HepG2 (cell line): ENCODE measurements around the gene TNS1. TPM values are rescaled to one million over a fixed set of nuclear protein-coding genes. Genes with fewer than 3 reads are reported as not detected.

ENCODE experiments used
- CEBPB ChIP-seq: IDR thresholded peaks from 2 replicates; pipeline ENCODE4 v1.6.1; 2011; ENCODE audit warnings: low read depth, low read length, improper control_type of control experiment, borderline replicate concordance
- DMAP1 ChIP-seq: IDR thresholded peaks from 2 replicates; pipeline ENCODE4 v1.6.1; 2016
- ESRRA ChIP-seq: sonication (generic); formaldehyde crosslinking; IDR thresholded peaks from 2 replicates; pipeline ENCODE4 v1.5.1; 2020; ENCODE audit warnings: mild to moderate bottlenecking, low read depth, missing genetic modification reagents
- GLI4 ChIP-seq: sonication (generic); formaldehyde crosslinking; IDR thresholded peaks from 2 replicates; pipeline ENCODE4 v1.5.1; 2020; ENCODE audit warnings: missing genetic modification reagents, mild to moderate bottlenecking, moderate library complexity, borderline replicate concordance
- GTF3A ChIP-seq: sonication (generic); formaldehyde crosslinking; conservative IDR thresholded peaks from 2 replicates; pipeline ENCODE4 v1.4.0; 2020; ENCODE audit warnings: mild to moderate bottlenecking, missing genetic modification reagents
- HOMEZ ChIP-seq: IDR thresholded peaks from 2 replicates; pipeline ENCODE4 v1.6.1; 2016; ENCODE audit warnings: low read depth
- MBD4 ChIP-seq: IDR thresholded peaks from 2 replicates; pipeline ENCODE4 v1.6.1; 2012; ENCODE audit warnings: low read length, inconsistent platforms, borderline replicate concordance
- PCBP1 ChIP-seq: fragments of 200-400 bp; formaldehyde crosslinking; IDR thresholded peaks from 2 replicates; pipeline ENCODE4 v1.6.1; 2017; ENCODE audit warnings: mild to moderate bottlenecking, low read depth, low read length, borderline replicate concordance
- PLRG1 ChIP-seq: fragments of 450-650 bp; conservative IDR thresholded peaks from 2 replicates; pipeline ENCODE4 v1.6.1; 2016
- PPARG ChIP-seq: conservative IDR thresholded peaks from 2 replicates; pipeline ENCODE4 v1.6.1; 2016; ENCODE audit warnings: missing biosample characterization, missing genetic modification reagents
- TOE1 ChIP-seq: sonication (generic); formaldehyde crosslinking; IDR thresholded peaks from 2 replicates; pipeline ENCODE4 v1.4.0; 2020; ENCODE audit warnings: mild to moderate bottlenecking, missing genetic modification reagents
- TRIM24 ChIP-seq: sonication (generic); formaldehyde crosslinking; IDR thresholded peaks from 2 replicates; pipeline ENCODE4 v1.8.0; 2022; ENCODE audit warnings: mild to moderate bottlenecking, missing genetic modification reagents
- U2AF2 ChIP-seq: fragments of 200-400 bp; formaldehyde crosslinking; IDR thresholded peaks from 2 replicates; pipeline ENCODE4 v1.6.1; 2017; ENCODE audit warnings: low read depth, mild to moderate bottlenecking, low read length
- ZNF251 ChIP-seq: sonication (generic); formaldehyde crosslinking; IDR thresholded peaks from 2 replicates; pipeline ENCODE4 v1.9.0; 2021; ENCODE audit warnings: mild to moderate bottlenecking, missing genetic modification reagents
- ZNF263 ChIP-seq: sonication (generic); formaldehyde crosslinking; IDR thresholded peaks from 2 replicates; pipeline ENCODE4 v1.4.0; 2020; ENCODE audit warnings: missing genetic modification reagents
- ZNF331 ChIP-seq: sonication (generic); formaldehyde crosslinking; IDR thresholded peaks from 2 replicates; pipeline ENCODE4 v1.4.0; 2020; ENCODE audit warnings: missing genetic modification reagents
- ZNF383 ChIP-seq: sonication (generic); formaldehyde crosslinking; IDR thresholded peaks from 2 replicates; pipeline ENCODE4 v1.4.0; 2020; ENCODE audit warnings: missing genetic modification reagents, mild to moderate bottlenecking, borderline replicate concordance
- ZNF431 ChIP-seq: sonication (generic); formaldehyde crosslinking; IDR thresholded peaks from 2 replicates; pipeline ENCODE4 v1.9.0; 2022; ENCODE audit warnings: missing genetic modification reagents, low read depth, mild to moderate bottlenecking, borderline replicate concordance
- ZNF468 ChIP-seq: sonication (generic); formaldehyde crosslinking; IDR thresholded peaks from 2 replicates; pipeline ENCODE4 v1.8.0; 2022; ENCODE audit warnings: mild to moderate bottlenecking, moderate library complexity, missing genetic modification reagents
- ZNF501 ChIP-seq: sonication (generic); formaldehyde crosslinking; IDR thresholded peaks from 2 replicates; pipeline ENCODE4 v1.5.1; 2020; ENCODE audit warnings: mild to moderate bottlenecking, moderate library complexity, missing genetic modification reagents
- ZNF839 ChIP-seq: sonication (generic); formaldehyde crosslinking; IDR thresholded peaks from 2 replicates; pipeline ENCODE4 v1.4.0; 2020; ENCODE audit warnings: missing genetic modification reagents, mild to moderate bottlenecking, borderline replicate concordance
- ZSCAN12 ChIP-seq: sonication (generic); formaldehyde crosslinking; IDR thresholded peaks from 2 replicates; pipeline ENCODE4 v1.9.0; 2021; ENCODE audit warnings: mild to moderate bottlenecking, missing genetic modification reagents
- ZXDC ChIP-seq: sonication (generic); formaldehyde crosslinking; IDR thresholded peaks from 2 replicates; pipeline ENCODE4 v1.5.0; 2020; ENCODE audit warnings: mild to moderate bottlenecking, missing genetic modification reagents
- polyA plus RNA-seq, 8 experiments: library from polyadenylated mRNA; depleted of rRNA in 3 of 8; stranded (reverse) in 7 of 8; unstranded in 1 of 8; fragments of >200 nt; fragmentation: Illumina TruSeq in 4 of 8; extraction: Trizol in 4 of 8; gene quantifications; 2 replicates each; pipeline versions ENCODE4 v1.2.1 to v1.2.3, GENCODE V29; 2011 to 2016; ENCODE audit warnings: low read depth in 4 of 8, missing spikeins in 1 of 8, mixed read lengths in 1 of 8; ENCODE audit not compliant: insufficient read depth in 1 of 8
- total RNA-seq, 5 experiments: library from RNA; depleted of rRNA; stranded (reverse); fragments of >200 nt; fragmentation: Illumina TruSeq; extraction: Trizol; gene quantifications; 2 replicates each; pipeline ENCODE4 v1.2.3, GENCODE V29; 2016; ENCODE audit warnings: low read depth in 1 of 5
- TF ChIP-seq, protein P1 (sequence below): IDR thresholded peaks from 2 replicates; pipeline ENCODE4 v1.6.1; 2016; ENCODE audit warnings: missing compliant biosample characterization, missing genetic modification reagents, borderline replicate concordance
- TF ChIP-seq, protein P2 (sequence below): sonication (generic); formaldehyde crosslinking; IDR thresholded peaks from 2 replicates; pipeline ENCODE4 v1.4.0; 2020; ENCODE audit warnings: missing genetic modification reagents, low read depth, mild to moderate bottlenecking, borderline replicate concordance

The TNS1 gene
- total and polyA plus RNA-seq, 2 of the 13 experiments (the other 11 are each of a cell fraction or from before 2014, with no cell fraction given) = 1.9 to 118 TPM

- TF ChIP-seq ZNF839 (CRISPR knock-in tag) = no peak
- no peak for TF ChIP-seq ZNF468
- no peak for TF ChIP-seq PCBP1
- TF ChIP-seq PLRG1 = no peak
- 0 out of 2 replicates have a peak, but pooled peaks have one; percentile 35 for TF ChIP-seq ZNF501
- peak; percentile 86 for TF ChIP-seq PPARG (CRISPR knock-in tag)
- TF ChIP-seq, protein P1, sequence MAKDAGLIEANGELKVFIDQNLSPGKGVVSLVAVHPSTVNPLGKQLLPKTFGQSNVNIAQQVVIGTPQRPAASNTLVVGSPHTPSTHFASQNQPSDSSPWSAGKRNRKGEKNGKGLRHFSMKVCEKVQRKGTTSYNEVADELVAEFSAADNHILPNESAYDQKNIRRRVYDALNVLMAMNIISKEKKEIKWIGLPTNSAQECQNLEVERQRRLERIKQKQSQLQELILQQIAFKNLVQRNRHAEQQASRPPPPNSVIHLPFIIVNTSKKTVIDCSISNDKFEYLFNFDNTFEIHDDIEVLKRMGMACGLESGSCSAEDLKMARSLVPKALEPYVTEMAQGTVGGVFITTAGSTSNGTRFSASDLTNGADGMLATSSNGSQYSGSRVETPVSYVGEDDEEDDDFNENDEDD = no peak
- TF ChIP-seq ZNF431 (CRISPR knock-in tag) = no peak
- no peak for TF ChIP-seq ZNF383
- TF ChIP-seq, protein P2, sequence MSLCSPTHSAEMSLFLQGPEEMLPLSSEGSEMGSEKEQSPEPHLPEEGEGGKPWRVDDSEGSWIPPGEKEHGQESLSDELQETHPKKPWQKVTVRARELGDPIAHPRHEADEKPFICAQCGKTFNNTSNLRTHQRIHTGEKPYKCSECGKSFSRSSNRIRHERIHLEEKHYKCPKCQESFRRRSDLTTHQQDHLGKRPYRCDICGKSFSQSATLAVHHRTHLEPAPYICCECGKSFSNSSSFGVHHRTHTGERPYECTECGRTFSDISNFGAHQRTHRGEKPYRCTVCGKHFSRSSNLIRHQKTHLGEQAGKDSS (CRISPR knock-in tag) = no peak
- TF ChIP-seq ZNF251 (CRISPR knock-in tag) = no peak
- TF ChIP-seq TRIM24 = no peak
- TF ChIP-seq U2AF2 = no peak
- no peak for TF ChIP-seq ZNF331 (CRISPR knock-in tag)
- no peak for TF ChIP-seq HOMEZ (CRISPR knock-in tag)
- TF ChIP-seq CEBPB = no peak
- no peak for TF ChIP-seq GLI4
- no peak for TF ChIP-seq ZXDC (CRISPR knock-in tag)
- TF ChIP-seq GTF3A (CRISPR knock-in tag) = no peak
- TF ChIP-seq ZNF263 = no peak
- TF ChIP-seq MBD4 = no peak
- TF ChIP-seq TOE1 (CRISPR knock-in tag) = no peak
- no peak for TF ChIP-seq ZSCAN12 (CRISPR knock-in tag)
- TF ChIP-seq ESRRA (CRISPR knock-in tag) = peak; percentile 57; the same call in 1 of the 2 replicates
- no peak for TF ChIP-seq DMAP1
Observed at GRCh38 chr2:217792626-217793527, 209.9 kb downstream of the TNS1 start (continued).
